Mucosa of descending colon (tissue), 3 donors: ENCODE data around the gene FAM13C. TPM values are rescaled to one million over a fixed set of nuclear protein-coding genes. Genes with fewer than 3 reads are reported as not detected.

Experiments
- ATAC-seq: fragments of 200-7000 bp; cut with Tn5 transposase; one replicate; pipeline ENCODE4 v1.9.1; 2020; ENCODE audit warnings: mild to moderate bottlenecking, moderate library complexity
- DNase-seq, 3 donors: peaks; one replicate each; pipeline ENCODE4 v3.0.0-alpha.2; 2020
- H3K36me3 ChIP-seq: fragments of 200-600 bp; one replicate; pipeline ENCODE4 v1.8.0; 2021; ENCODE audit warnings: low read depth, mild to moderate bottlenecking
- H3K4me1 ChIP-seq: fragments of 200-600 bp; one replicate; pipeline ENCODE4 v1.8.0; 2021; ENCODE audit warnings: low read depth, mild to moderate bottlenecking
- H3K4me3 ChIP-seq: fragments of 200-600 bp; one replicate; pipeline ENCODE4 v1.8.0; 2021; ENCODE audit warnings: mild to moderate bottlenecking
- H3K9me3 ChIP-seq: fragments of 200-600 bp; one replicate; pipeline ENCODE4 v1.8.0; 2021; ENCODE audit warnings: mild to moderate bottlenecking
- intact Hi-C, 2 donors: fragments of 100-400 bp; cut with DNase I in 1 of 2; cut with micrococcal nuclease in 1 of 2; formaldehyde crosslinking; loops; one replicate each; pipeline versions ENCODE4 v1.11.0 to v1.11.1; 2022; cut with DNase I, micrococcal nuclease
- total RNA-seq, 3 donors: library from RNA; stranded (reverse); fragmentation: NEBNext Ultra II Directional in 2 of 3; extraction: Animal tissue kit (Norgen Biotek cat#: 25700) in 2 of 3; gene quantifications; one replicate each; pipeline versions ENCODE4 v1.2.1 to v1.2.4, GENCODE V29; 2021 to 2023
- TF ChIP-seq, protein P1 (sequence below): fragments of 200-600 bp; IDR thresholded peaks from one replicate; pipeline ENCODE4 v1.8.0; 2022; ENCODE audit warnings: antibody characterized with exemption, mild to moderate bottlenecking
- donor health status: DM: no; HTN: no; CAD: no; lungs with moderate emphysema.
- donor health status: DM: no; HTN: no; CAD: no.
- donor health status: DM: no; HTN: yes; CAD: no.

The FAM13C gene
- total RNA-seq, 3 donors from 2014 or later, result 4.2 to 18.8 (median 6.5) TPM

GRCh38 chr10:59342000-59342399 lies 20.3 kb downstream of the FAM13C start:
- ATAC-seq (no peak), DNase-seq (no peak)
- TF ChIP-seq, protein P1, sequence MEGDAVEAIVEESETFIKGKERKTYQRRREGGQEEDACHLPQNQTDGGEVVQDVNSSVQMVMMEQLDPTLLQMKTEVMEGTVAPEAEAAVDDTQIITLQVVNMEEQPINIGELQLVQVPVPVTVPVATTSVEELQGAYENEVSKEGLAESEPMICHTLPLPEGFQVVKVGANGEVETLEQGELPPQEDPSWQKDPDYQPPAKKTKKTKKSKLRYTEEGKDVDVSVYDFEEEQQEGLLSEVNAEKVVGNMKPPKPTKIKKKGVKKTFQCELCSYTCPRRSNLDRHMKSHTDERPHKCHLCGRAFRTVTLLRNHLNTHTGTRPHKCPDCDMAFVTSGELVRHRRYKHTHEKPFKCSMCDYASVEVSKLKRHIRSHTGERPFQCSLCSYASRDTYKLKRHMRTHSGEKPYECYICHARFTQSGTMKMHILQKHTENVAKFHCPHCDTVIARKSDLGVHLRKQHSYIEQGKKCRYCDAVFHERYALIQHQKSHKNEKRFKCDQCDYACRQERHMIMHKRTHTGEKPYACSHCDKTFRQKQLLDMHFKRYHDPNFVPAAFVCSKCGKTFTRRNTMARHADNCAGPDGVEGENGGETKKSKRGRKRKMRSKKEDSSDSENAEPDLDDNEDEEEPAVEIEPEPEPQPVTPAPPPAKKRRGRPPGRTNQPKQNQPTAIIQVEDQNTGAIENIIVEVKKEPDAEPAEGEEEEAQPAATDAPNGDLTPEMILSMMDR, result no peak
- H3K9me3 ChIP-seq, result no peaks in the 10 kb centered on the region
- H3K4me3 ChIP-seq, result no peak overlapping the region
- intact Hi-C loops, result no loop called here
- H3K4me1 ChIP-seq, result peaks cover 7% of the 10 kb centered on the region
- H3K36me3 ChIP-seq, result no peaks in the 10 kb centered on the region

DNA sequence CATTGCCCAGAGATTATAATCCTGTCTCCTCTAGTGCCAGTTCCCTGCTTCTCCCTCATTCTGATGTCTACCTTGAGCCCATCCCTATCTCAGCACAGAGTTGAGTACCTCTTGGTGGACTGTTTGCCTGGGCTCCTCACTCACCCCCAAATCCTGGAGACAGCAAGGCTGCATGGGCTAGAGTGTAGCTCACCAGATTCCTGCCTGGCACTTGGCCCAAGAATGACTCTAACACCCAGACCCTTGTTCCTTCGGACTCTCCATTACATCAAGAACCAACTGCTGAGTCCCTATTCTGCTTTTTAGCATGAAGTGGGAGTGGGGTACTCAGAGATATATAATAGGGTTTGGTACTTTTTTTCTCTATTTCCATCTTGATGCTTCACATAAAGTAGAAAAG lies 22.1 kb downstream of the FAM13C start:
- peaks cover 8% of the 10 kb centered on the region for H3K4me1 ChIP-seq
- H3K4me3 ChIP-seq, result no peak overlapping the region
- TF ChIP-seq, protein P1, result no peak
- intact Hi-C loops, result no loop called here
- no peaks in the 10 kb centered on the region for H3K9me3 ChIP-seq
- H3K36me3 ChIP-seq, result no peaks in the 10 kb centered on the region
- DNase-seq (no peak), ATAC-seq (no peak)

GRCh38 chr10:59339351-59339750 lies 23.0 kb downstream of the FAM13C start:
- no peak for ATAC-seq
- no peak for DNase-seq
- no peaks in the 10 kb centered on the region for H3K36me3 ChIP-seq
- no peaks in the 10 kb centered on the region for H3K9me3 ChIP-seq
- TF ChIP-seq, protein P1, result no peak
- intact Hi-C loops, result no loop called here
- H3K4me3 ChIP-seq, result no peak overlapping the region
- peaks cover 8% of the 10 kb centered on the region for H3K4me1 ChIP-seq

DNA sequence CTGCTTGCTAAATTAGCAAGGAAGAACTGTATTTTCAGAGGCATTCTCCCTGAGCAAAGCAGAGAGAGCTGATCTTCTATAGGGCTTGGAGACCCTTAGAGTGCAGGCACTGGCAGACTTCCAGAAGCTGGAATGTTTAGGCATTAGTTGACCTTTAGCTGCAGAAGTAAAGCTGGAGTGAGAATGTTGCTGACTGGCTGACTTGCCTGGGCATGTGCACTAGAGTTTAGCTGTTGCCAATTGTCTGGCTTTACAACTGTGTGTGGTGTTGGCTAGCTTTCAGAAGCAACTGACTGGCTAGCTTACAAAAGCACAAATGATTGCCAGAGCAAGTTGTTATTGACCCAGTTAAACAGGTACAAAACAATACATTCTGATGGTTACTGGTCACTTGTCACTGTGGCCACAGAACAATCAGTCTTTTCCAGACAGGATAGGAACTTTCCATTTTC lies 25.1 kb downstream of the FAM13C start:
- TF ChIP-seq, protein P1, result no peak
- intact Hi-C loops, result no loop called here
- ATAC-seq (peak; percentile 75), DNase-seq (peak in 1 of 3 donors; percentile 55)
- Histone ChIP-seq H3K4me3 (no peak overlapping the region), H3K36me3 (no peaks in the 10 kb centered on the region), H3K4me1 (peaks cover 8% of the 10 kb centered on the region), H3K9me3 (no peaks in the 10 kb centered on the region)

GRCh38 chr10:59336632-59337031 lies 25.7 kb downstream of the FAM13C start:
- TF ChIP-seq, protein P1, result no peak
- no peak for DNase-seq
- intact Hi-C loops, result no loop called here

GRCh38 chr10:59335497-59335896 lies 26.9 kb downstream of the FAM13C start:
- no peak for DNase-seq
- H3K9me3 ChIP-seq, result no peaks in the 10 kb centered on the region
- peaks cover 8% of the 10 kb centered on the region for H3K4me1 ChIP-seq
- intact Hi-C loops, result no loop called here
- no peaks in the 10 kb centered on the region for H3K36me3 ChIP-seq
- ATAC-seq, result no peak
- H3K4me3 ChIP-seq, result no peak overlapping the region
- TF ChIP-seq, protein P1, result no peak

More at GRCh38 chr10:59336632-59337031, 25.7 kb downstream of the FAM13C start:
- ATAC-seq, result no peak
- H3K4me1 ChIP-seq, result peaks cover 8% of the 10 kb centered on the region
- no peaks in the 10 kb centered on the region for H3K36me3 ChIP-seq
- H3K9me3 ChIP-seq, result no peaks in the 10 kb centered on the region
- H3K4me3 ChIP-seq, result no peak overlapping the region
